Lower leg skin (tissue), 4 donors: Measurements from ENCODE around the gene MATCAP1. TPM values are rescaled to one million over a fixed set of nuclear protein-coding genes. Genes with fewer than 3 reads are reported as not detected.

Experiments
- microRNA counts, 2 donors: library from miRNA; unstranded; fragments of <30 nt; microRNA quantifications; one replicate each; lab custom pipeline; 2016
- microRNA-seq, 2 donors: library from miRNA; unstranded; fragments of <30 nt; microRNA quantifications; one replicate each; pipeline ENCODE4, GENCODE V29; 2016; ENCODE audit warnings: borderline replicate concordance in 2 of 2, borderline number of aligned reads in 1 of 2
- total RNA-seq, 4 donors: library from RNA; depleted of rRNA; stranded (reverse); fragments of >200 nt; gene quantifications; one replicate each; pipeline ENCODE4 v1.1.0, GENCODE V29; 2016

The MATCAP1 gene
- total RNA-seq, 4 donors from 2014 or later = 5.1 to 8.9 (median 7.3) TPM

MicroRNAs encoded within 50 kb of the gene (microRNA counts, 767-probe panel; counts per million panel counts)
- microRNA hsa-miR-328 (lab: Ali Mortazavi, UCI) = 0 to 358 counts per million in 2 donors

Small RNA genes within 50 kb of the gene (microRNA-seq; reads per million reads assigned to microRNA genes)
- gene MIR328 = 82.1 to 91.7 reads per million in 2 donors

Other genes with a start within 250 kb of the MATCAP1 start
- 10 to 100 TPM; 39.3 to 60.3 (median 55.4) TPM for gene CIAO2B, start 249.6 kb downstream of the MATCAP1 start, total RNA-seq
- 10 to 100 TPM; 37.4 to 90.2 (median 50.2) TPM for gene CES2, start 248.4 kb downstream of the MATCAP1 start, total RNA-seq
- 1 to 10 TPM in 3 of 4 donors, under 1 TPM in 1; 0.59 to 1.3 (median 1.2) TPM for gene CES3, start 222.7 kb downstream of the MATCAP1 start, total RNA-seq
- 10 to 100 TPM; 43.6 to 95.8 (median 75.9) TPM for gene CES4A, start 195.4 kb downstream of the MATCAP1 start, total RNA-seq
- 10 to 100 TPM; 42.4 to 76.3 (median 48.2) TPM for gene CBFB, start 154.8 kb downstream of the MATCAP1 start, total RNA-seq
- 10 to 100 TPM; 39.7 to 51.1 (median 46.8) TPM for gene PHAF1, start 74.0 kb downstream of the MATCAP1 start, total RNA-seq
- 10 to 100 TPM; 10.3 to 18.0 (median 13.3) TPM for gene B3GNT9, start 33.0 kb downstream of the MATCAP1 start, total RNA-seq
- gene TRADD, start 24.1 kb downstream of the MATCAP1 start, total RNA-seq = 10 to 100 TPM; 46.3 to 51.0 (median 49.4) TPM
- gene FBXL8, start 24.0 kb downstream of the MATCAP1 start, total RNA-seq = 10 to 100 TPM; 47.3 to 97.8 (median 67.9) TPM
- gene HSF4, start 19.2 kb downstream of the MATCAP1 start, total RNA-seq = 100 to 1,000 TPM in 1 of 4 donors, 10 to 100 TPM in 3; 48.3 to 131 (median 64.7) TPM
- 100 to 1,000 TPM in 2 of 4 donors, 10 to 100 TPM in 2; 84.3 to 139 (median 115) TPM for gene NOL3, start 13.4 kb downstream of the MATCAP1 start, total RNA-seq
- 1 to 10 TPM in 3 of 4 donors, under 1 TPM in 1; 0.95 to 3.8 (median 1.7) TPM for gene EXOC3L1, start 6.2 kb upstream of the MATCAP1 start, total RNA-seq
- gene E2F4, start 8.2 kb upstream of the MATCAP1 start, total RNA-seq = 10 to 100 TPM; 56.8 to 74.8 (median 68.1) TPM
- 10 to 100 TPM; 37.2 to 62.2 (median 51.6) TPM for gene ELMO3, start 15.2 kb upstream of the MATCAP1 start, total RNA-seq
- gene TMEM208, start 43.2 kb upstream of the MATCAP1 start, total RNA-seq = 10 to 100 TPM; 20.8 to 40.3 (median 31.0) TPM
- gene FHOD1, start 63.5 kb upstream of the MATCAP1 start, total RNA-seq = 10 to 100 TPM in 1 of 4 donors, 1 to 10 TPM in 3; 6.3 to 15.6 (median 8.4) TPM
- gene SLC9A5, start 65.0 kb upstream of the MATCAP1 start, total RNA-seq = under 1 TPM; 0.04 to 0.83 (median 0.64) TPM
- gene PLEKHG4, start 95.6 kb upstream of the MATCAP1 start, total RNA-seq = 10 to 100 TPM; 16.6 to 28.0 (median 21.2) TPM
- under 1 TPM in 2 of 4 donors, not detected in 2; 0.11 to 0.32 TPM for gene KCTD19, start 142.8 kb upstream of the MATCAP1 start, total RNA-seq
- under 1 TPM in 2 of 4 donors, not detected in 2; 0.26 to 0.64 TPM for gene LRRC36, start 142.9 kb upstream of the MATCAP1 start, total RNA-seq
- 100 to 1,000 TPM in 2 of 4 donors, 10 to 100 TPM in 2; 29.6 to 197 (median 89.7) TPM for gene TPPP3, start 209.5 kb upstream of the MATCAP1 start, total RNA-seq
- 10 to 100 TPM; 15.1 to 24.7 (median 21.4) TPM for gene ZDHHC1, start 232.5 kb upstream of the MATCAP1 start, total RNA-seq
- gene HSD11B2, start 247.2 kb upstream of the MATCAP1 start, total RNA-seq = 100 to 1,000 TPM in 1 of 4 donors, 10 to 100 TPM in 3; 63.2 to 121 (median 80.8) TPM